H1 (cell line): ENCODE measurements around the gene OR1E2. TPM values are rescaled to one million over a fixed set of nuclear protein-coding genes. Genes with fewer than 3 reads are reported as not detected.

ENCODE experiments used
- CTCF ChIA-PET: fragments of 300-600 bp; sonication (Branson Sonifier 250); formaldehyde crosslinking; loops from one replicate; lab custom pipeline; 2021; ENCODE audit not compliant: partially characterized antibody; lab: Charles Lee
- POLR2A ChIA-PET: fragments of 300-600 bp; sonication (Branson Sonifier 250); formaldehyde crosslinking; loops from one replicate; lab custom pipeline; 2021; ENCODE audit warnings: inconsistent platforms; ENCODE audit not compliant: partially characterized antibody; lab: Charles Lee
- DNase-seq, 2 experiments: peaks; one replicate each; pipeline versions ENCODE4 v3.0.0 to v3.0.0-alpha.2; 2010 to 2022; ENCODE audit warnings: low spot score in 2 of 2, low read depth in 1 of 2, mixed read lengths in 1 of 2
- FAIRE-seq: peaks from 2 replicates; lab custom pipeline; 2011; peaks lifted over from hg19 to GRCh38; lab: Jason Lieb, UNC
- H2AFZ ChIP-seq: 2 replicates; pipeline ENCODE4 v1.8.1; 2012; ENCODE audit warnings: low read length, inconsistent platforms
- H2AK5ac ChIP-seq: 2 replicates; pipeline ENCODE4 v1.6.1; 2013; ENCODE audit warnings: low read depth, low read length
- H2BK120ac ChIP-seq: replicated peaks from 2 replicates; pipeline ENCODE3; 2013; ENCODE audit warnings: low read depth, low read length, inconsistent platforms
- H2BK12ac ChIP-seq: 2 replicates; pipeline ENCODE4 v1.6.1; 2013; ENCODE audit warnings: low read depth, low read length
- H2BK15ac ChIP-seq: 2 replicates; pipeline ENCODE4 v1.6.1; 2013; ENCODE audit warnings: low read length
- H2BK20ac ChIP-seq: 2 replicates; pipeline ENCODE4 v1.6.1; 2013; ENCODE audit warnings: low read length
- H2BK5ac ChIP-seq: 2 replicates; pipeline ENCODE4 v1.6.1; 2013; ENCODE audit warnings: low read depth, low read length
- H3K14ac ChIP-seq: 2 replicates; pipeline ENCODE4 v1.6.1; 2013; ENCODE audit warnings: inconsistent platforms; ENCODE audit not compliant: insufficient read length
- H3K18ac ChIP-seq: 2 replicates; pipeline ENCODE4 v1.6.1; 2013; ENCODE audit warnings: low read length; ENCODE audit errors: extremely low read depth
- H3K23ac ChIP-seq: 2 replicates; pipeline ENCODE4 v1.6.1; 2013; ENCODE audit warnings: inconsistent platforms; ENCODE audit not compliant: insufficient read length
- H3K23me2 ChIP-seq: 2 replicates; pipeline ENCODE4 v1.6.1; 2013; ENCODE audit warnings: low read depth, low read length
- H3K27ac ChIP-seq: 2 replicates; pipeline ENCODE4 v1.6.1; 2011; ENCODE audit warnings: low read depth, low read length, inconsistent platforms
- H3K27me3 ChIP-seq, 4 experiments: replicated peaks in 1 of 4; 1 replicate in 1 of 4; 2 replicates in 3 of 4; pipeline versions ENCODE4 v1.6.1 to v1.8.1; 2011 to 2013; ENCODE audit warnings: low read length in 3 of 4, mild to moderate bottlenecking in 3 of 4, inconsistent platforms in 2 of 4, mixed read lengths in 2 of 4, moderate library complexity in 1 of 4; ENCODE audit not compliant: control insufficient read depth in 3 of 4, insufficient read depth in 3 of 4; ENCODE audit errors: extremely low read depth in 1 of 4
- H3K36me3 ChIP-seq, 4 experiments: 2 replicates each; pipeline versions ENCODE4 v1.6.1 to v1.8.1; 2011 to 2013; ENCODE audit warnings: mild to moderate bottlenecking in 4 of 4, low read length in 3 of 4, moderate library complexity in 2 of 4, control low read depth in 1 of 4, inconsistent platforms in 1 of 4; ENCODE audit not compliant: insufficient read depth in 4 of 4, control insufficient read depth in 2 of 4
- H3K4ac ChIP-seq: replicated peaks from 2 replicates; pipeline ENCODE3; 2013; ENCODE audit warnings: low read length, low read depth, mixed read lengths, inconsistent platforms; ENCODE audit not compliant: insufficient read length
- H3K4me1 ChIP-seq, 4 experiments: replicated peaks in 1 of 4; 1 replicate in 1 of 4; 2 replicates in 3 of 4; pipeline versions ENCODE4 v1.6.1 to v1.8.1; 2011 to 2013; ENCODE audit warnings: low read length in 3 of 4, inconsistent platforms in 2 of 4, mixed read lengths in 1 of 4; ENCODE audit not compliant: insufficient read depth in 4 of 4, control insufficient read depth in 3 of 4
- H3K4me2 ChIP-seq, 2 experiments: 2 replicates each; pipeline versions ENCODE4 v1.6.1 to v1.8.1; 2011 to 2013; ENCODE audit warnings: low read depth in 2 of 2, low read length in 2 of 2, control low read depth in 1 of 2, inconsistent platforms in 1 of 2, mild to moderate bottlenecking in 1 of 2; ENCODE audit not compliant: insufficient read depth in 1 of 2
- H3K4me3 ChIP-seq, 4 experiments: fragments of 200-600, 300-600 bp in 1 of 4; sonication (generic), shearing (Covaris generic), sonication (Bioruptor Twin) in 1 of 4; 2 replicates each; pipeline versions ENCODE4 v1.5.1 to v1.8.1; 2011 to 2016; ENCODE audit warnings: low read length in 4 of 4, low read depth in 3 of 4, control low read depth in 2 of 4, inconsistent platforms in 2 of 4, mild to moderate bottlenecking in 2 of 4, mixed read lengths in 1 of 4, moderate library complexity in 1 of 4; ENCODE audit not compliant: insufficient read depth in 2 of 4; ENCODE audit errors: extremely low read depth in 1 of 4
- H3K56ac ChIP-seq: replicated peaks from 2 replicates; pipeline ENCODE3; 2013; ENCODE audit warnings: low read depth, mild to moderate bottlenecking, mixed read lengths, low read length, inconsistent platforms; ENCODE audit not compliant: insufficient read length
- H3K79me1 ChIP-seq: 2 replicates; pipeline ENCODE4 v1.6.1; 2013; ENCODE audit warnings: low read depth, low read length, control low read depth
- H3K79me2 ChIP-seq, 2 experiments: 2 replicates each; pipeline versions ENCODE4 v1.6.1 to v1.8.1; 2012 to 2013; ENCODE audit warnings: low read length in 2 of 2, mild to moderate bottlenecking in 2 of 2, inconsistent platforms in 1 of 2; ENCODE audit not compliant: insufficient read depth in 2 of 2, control insufficient read depth in 1 of 2
- H3K9ac ChIP-seq, 4 experiments: replicated peaks in 1 of 4; 1 replicate in 1 of 4; 2 replicates in 3 of 4; pipeline versions ENCODE4 v1.6.1 to v1.8.1; 2011 to 2013; ENCODE audit warnings: low read depth in 3 of 4, low read length in 3 of 4, control low read depth in 2 of 4, mild to moderate bottlenecking in 2 of 4, moderate library complexity in 2 of 4, inconsistent platforms in 1 of 4; ENCODE audit errors: extremely low read depth in 1 of 4
- H3K9me3 ChIP-seq, 2 experiments: 2 replicates each; pipeline versions ENCODE4 v1.6.1 to v1.8.1; 2012 to 2013; ENCODE audit warnings: mild to moderate bottlenecking in 2 of 2, moderate library complexity in 2 of 2, control low read depth in 1 of 2, inconsistent platforms in 1 of 2, low read depth in 1 of 2, low read length in 1 of 2, mixed read lengths in 1 of 2; ENCODE audit not compliant: insufficient read depth in 2 of 2
- H4K20me1 ChIP-seq, 2 experiments: replicated peaks in 1 of 2; 2 replicates each; pipeline versions ENCODE3 to v1.8.1; 2011 to 2013; ENCODE audit warnings: inconsistent platforms in 2 of 2, low read length in 2 of 2, mild to moderate bottlenecking in 1 of 2; ENCODE audit not compliant: insufficient read depth in 2 of 2, control insufficient read depth in 1 of 2
- H4K5ac ChIP-seq: 2 replicates; pipeline ENCODE4 v1.6.1; 2013; ENCODE audit warnings: low read length, low read depth, mixed read lengths, inconsistent platforms; ENCODE audit not compliant: insufficient read length
- H4K8ac ChIP-seq: 2 replicates; pipeline ENCODE4 v1.8.0; 2013; ENCODE audit warnings: mild to moderate bottlenecking, moderate library complexity, low read length, inconsistent platforms; ENCODE audit not compliant: insufficient read depth; ENCODE audit errors: extremely low read depth
- H4K91ac ChIP-seq: replicated peaks from 2 replicates; pipeline ENCODE3; 2013; ENCODE audit warnings: low read length, mixed read lengths, inconsistent platforms; ENCODE audit not compliant: insufficient read length
- WGBS, 2 experiments: shearing (Covaris generic) in 1 of 2; methylation state at CpG; one replicate each; pipeline versions ENCODE4 v1.1.6 to v1.1.7; 2013 to 2015; ENCODE audit warnings: low lambda C conversion rate in 2 of 2, mixed read lengths in 2 of 2, inconsistent platforms in 1 of 2, low coverage in 1 of 2, missing lambda C conversion rate in 1 of 2; ENCODE audit not compliant: insufficient replicate concordance in 2 of 2, insufficient coverage in 1 of 2, insufficient read length in 1 of 2; ENCODE audit errors: extremely low coverage in 1 of 2, missing lambda C conversion rate in 1 of 2; 5-methylcytosine and 5-hydroxymethylcytosine counted together
- polyA plus RNA-seq, 7 experiments: library from polyadenylated mRNA; depleted of rRNA in 3 of 7; stranded (reverse) in 5 of 7; unstranded in 2 of 7; fragments of >200 nt in 5 of 7; fragments of 200-250 nt in 2 of 7; gene quantifications; 1 replicate in 5 of 7; 2 replicates in 1 of 7; 4 replicates in 1 of 7; pipeline versions ENCODE4 v1.2.1 to v1.2.3, GENCODE V29; 2011 to 2013; ENCODE audit warnings: missing spikeins in 2 of 7, mixed read lengths in 2 of 7
- total RNA-seq: library from RNA; stranded (reverse); fragmentation: NEBNext Ultra II Directional; extraction: Animal tissue kit (Norgen Biotek cat#: 25700); gene quantifications from 2 replicates; pipeline ENCODE4 v1.2.1, GENCODE V29; 2021

Gene OR1E2
- total and polyA plus RNA-seq, 2 of the 8 experiments (the other 6 are each of a cell fraction or from before 2014, with no cell fraction given), result not detected

- Histone ChIP-seq H3K4me2 (no peak overlapping the region), H3K56ac (no peak overlapping the region), H3K27ac (no peak overlapping the region), H3K18ac (no peak overlapping the region), H4K91ac (no peak overlapping the region), H3K79me2 (no peaks in the 10 kb centered on the region), H3K4me3 (no peak overlapping the region), H2AK5ac (no peak overlapping the region), H3K9me3 (no peaks in the 10 kb centered on the region), H2AFZ (no peak overlapping the region), H3K23me2 (no peaks in the 10 kb centered on the region), H4K5ac (no peak overlapping the region), H3K14ac (no peak overlapping the region), H3K23ac (no peak overlapping the region), H4K20me1 (no peaks in the 10 kb centered on the region), H2BK12ac (no peak overlapping the region), H2BK15ac (no peak overlapping the region), H3K9ac (no peak overlapping the region), H3K4ac (no peak overlapping the region), H4K8ac (no peak overlapping the region), H3K79me1 (no peaks in the 10 kb centered on the region), H2BK20ac (no peak overlapping the region), H3K4me1 (peaks cover 0 to 5% (median 0%) of the 10 kb centered on the region in 4 experiments; a peak in 1 of 7 replicates), H2BK5ac (no peak overlapping the region), H3K27me3 (no peaks in the 10 kb centered on the region), H3K36me3 (no peaks in the 10 kb centered on the region), H2BK120ac (no peak overlapping the region)
- FAIRE-seq, result no peak
- no peak for DNase-seq
- CTCF ChIA-PET, result interaction anchor here (0.6 kb wide), 1 partner anchor 131 kb away, joined by 3 read pairs; no protein-coding TSS in a partner anchor
- WGBS, 2 experiments, result 97% methylated on average over 3 of the region's 3 CpGs; no CpG with 5 or more reads in 1 of the 2 experiments
- POLR2A ChIA-PET, result no interaction called here
Observed at GRCh38 chr17:3474212-3474611, 40.6 kb upstream of the OR1E2 start.
